ENCODE results near the gene IMP4.
A peak's percentile ranks its signal among the peaks of the same experiment; 100 is the strongest.

The IMP4 gene

DNA sequence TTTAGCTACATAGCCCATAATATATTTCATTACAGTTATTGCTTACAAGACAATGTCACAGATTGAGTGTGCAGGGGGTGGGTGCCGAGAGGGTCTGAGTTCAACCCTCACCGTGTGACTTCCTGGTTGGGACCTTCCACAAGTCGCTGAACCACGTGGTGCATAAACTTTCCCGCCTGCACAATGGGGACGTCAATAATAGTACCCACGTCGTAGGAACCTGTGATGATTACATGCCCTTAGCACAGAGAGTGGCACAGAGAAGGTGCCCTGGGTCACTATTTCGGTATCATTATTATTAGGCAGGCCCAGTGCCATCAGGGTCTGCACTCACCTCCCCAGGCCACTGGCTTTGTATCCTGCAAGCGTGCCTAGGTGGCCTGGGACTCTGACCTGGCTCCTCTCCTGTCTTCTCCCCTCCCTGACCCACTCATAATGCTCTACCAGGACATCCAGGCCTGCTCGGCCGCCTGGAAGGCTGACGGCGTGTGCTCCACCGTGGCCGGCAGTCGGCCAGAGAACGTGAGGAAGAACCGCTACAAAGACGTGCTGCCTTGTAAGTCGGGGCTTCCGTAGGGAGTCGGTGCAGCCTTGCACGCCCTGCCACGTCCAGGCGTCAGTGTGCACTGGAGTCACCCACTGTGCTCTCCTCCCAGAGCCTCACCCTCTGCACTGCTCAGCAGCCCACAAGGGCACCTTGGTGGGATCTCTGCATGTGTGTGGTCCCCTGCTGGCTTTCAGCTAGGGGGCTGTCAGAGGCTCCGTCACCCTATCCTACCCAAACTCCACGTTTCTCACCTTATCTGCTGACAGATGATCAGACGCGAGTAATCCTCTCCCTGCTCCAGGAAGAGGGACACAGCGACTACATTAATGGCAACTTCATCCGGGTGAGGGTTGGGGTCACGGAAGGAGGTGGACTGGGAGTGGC is 16.0 kb downstream of the IMP4 start:
- DNase-seq, result no peak

DNA sequence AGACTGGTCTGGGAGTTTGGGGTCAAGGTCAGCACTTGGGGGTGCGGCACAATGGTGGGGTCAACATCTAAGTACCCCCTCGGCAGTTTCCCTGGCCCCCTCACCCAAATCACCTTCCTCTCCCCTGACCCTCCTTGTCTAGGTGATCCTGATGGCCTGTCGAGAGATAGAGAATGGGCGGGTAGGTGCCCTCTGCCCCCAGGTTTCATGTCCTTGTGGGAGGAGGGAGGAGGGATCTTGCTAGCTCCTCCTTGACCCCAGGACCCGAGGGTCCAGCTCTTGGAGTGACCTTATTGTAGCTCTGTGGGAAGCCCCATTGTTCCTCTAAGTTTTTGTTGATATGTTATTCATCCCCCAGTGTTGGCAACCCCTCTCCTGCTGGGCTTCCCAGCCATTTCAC is 16.8 kb downstream of the IMP4 start:
- DNase-seq, result no peak

DNA sequence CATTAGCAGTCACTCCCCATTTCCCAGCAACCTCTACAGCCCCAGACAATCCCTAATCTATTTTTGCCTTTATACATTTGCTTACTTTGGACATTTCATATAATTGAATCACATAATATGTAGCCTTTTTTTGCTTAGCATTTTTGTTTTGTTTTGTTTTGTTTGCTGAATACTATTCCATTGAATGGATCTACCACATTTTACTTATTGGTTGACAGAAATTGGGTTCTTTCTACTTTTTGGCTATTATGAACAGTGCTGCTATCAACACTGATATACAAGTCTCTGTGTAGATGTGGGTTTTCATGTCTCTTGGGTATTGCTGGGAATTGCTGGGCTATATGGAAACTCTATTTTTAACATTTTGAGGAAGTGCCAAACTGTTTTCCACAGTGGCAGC is 20.8 kb downstream of the IMP4 start:
- DNase-seq, result no peak

DNA sequence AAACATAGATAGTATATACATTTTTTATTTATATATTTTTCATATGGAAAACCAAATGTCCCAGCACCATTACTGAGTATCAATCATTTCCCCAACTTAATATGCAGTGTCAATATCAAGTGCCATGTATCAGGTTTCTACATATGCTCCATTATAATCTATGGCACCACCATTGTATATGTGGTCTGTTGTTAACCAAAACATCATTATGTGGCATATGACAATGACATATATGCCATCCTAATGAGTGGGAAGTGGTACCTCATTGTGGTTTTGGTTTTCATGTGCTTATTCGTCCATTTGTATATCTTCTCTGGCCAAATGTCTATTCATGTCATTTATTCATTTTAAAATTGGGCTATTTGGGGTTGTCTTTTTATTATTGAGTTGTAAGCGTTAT is 22.4 kb downstream of the IMP4 start:
- no peak for DNase-seq

DNA sequence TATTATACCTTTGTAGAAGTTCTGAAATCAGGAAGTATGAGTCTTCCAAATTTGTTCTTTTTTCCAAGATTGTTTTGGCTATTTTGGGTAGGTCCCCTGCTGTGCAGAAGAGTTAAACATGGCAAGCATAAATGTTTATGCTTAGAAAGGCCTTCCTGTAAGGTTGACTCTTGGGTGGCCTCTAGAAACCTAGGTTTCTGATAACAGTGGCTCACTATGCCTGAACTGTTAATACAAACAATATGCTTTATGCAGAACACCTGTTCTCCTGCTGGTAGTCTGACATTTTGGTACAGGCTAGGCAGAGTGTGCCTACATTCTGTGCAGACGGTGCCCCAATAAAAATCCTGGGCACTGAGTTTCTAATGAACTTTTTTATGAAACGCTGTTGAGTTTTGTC is 23.3 kb downstream of the IMP4 start:
- no peak for DNase-seq

DNA sequence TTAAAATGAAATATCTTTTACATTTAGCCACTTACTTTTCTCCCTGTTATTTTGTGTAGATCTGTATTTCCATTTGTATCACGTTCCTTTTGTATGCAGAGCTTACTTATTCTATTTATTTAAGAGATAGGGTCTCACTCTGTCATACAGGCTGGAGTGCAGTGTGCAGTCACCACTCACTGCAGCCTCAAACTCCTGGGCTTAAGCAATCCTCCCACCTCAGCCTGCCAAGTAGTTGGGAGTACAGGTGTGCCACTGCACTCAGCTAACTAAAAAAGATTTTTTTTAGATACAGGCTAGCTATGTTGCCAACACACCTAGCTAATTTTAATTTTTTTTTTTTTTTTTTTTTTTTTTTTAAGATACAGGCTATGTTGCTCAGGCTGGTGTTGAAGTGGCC is 24.0 kb downstream of the IMP4 start:
- DNase-seq, result no peak

DNA sequence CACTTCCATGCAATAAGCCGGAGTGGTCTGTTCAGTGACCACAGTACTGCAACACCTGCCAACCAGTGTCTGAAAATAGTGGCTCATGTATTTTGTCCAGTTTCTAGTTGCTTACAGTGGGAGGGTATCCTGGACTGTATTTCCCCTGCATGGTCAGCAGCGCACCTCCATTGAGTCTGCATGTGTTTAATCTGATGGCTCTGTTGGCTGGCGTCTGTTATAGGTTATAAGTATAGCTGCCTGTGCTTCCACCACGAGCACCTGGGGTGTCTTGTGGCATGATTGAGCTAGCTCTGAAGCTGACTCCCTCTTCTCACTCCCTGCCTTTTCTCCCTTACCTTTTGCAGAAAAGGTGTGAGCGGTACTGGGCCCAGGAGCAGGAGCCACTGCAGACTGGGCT is 26.1 kb downstream of the IMP4 start:
- no peak for DNase-seq

DNA sequence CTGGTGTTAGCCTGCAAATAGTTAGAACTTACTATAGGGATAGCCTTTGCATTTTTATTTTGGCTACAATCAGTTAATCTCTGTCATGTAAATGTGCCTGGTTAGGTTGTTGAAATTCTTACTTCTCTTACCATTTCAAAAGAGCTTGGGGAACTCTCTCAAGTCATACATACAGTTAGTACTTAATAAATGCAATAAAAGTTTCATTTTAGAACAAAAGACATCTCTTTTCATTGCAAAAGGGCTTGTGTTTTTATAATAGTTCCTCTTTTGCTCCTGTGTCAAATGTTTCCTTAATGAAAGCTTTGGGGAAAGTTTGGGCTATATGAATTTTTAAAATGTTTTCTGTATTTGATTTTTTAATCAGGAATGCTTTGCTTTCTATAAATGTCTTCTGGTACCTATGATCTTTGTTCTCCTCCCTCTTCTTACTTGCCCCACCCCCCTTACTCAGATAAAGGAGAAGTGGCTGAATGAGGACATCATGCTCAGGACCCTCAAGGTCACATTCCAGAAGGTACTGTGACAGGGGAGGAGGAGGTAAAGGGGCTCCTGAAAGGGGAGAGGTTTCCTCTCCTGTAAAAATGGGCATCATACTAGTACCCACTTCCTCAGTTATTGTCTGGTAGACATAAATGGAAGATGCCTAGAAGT is 26.7 kb downstream of the IMP4 start:
- no peak for DNase-seq

DNA sequence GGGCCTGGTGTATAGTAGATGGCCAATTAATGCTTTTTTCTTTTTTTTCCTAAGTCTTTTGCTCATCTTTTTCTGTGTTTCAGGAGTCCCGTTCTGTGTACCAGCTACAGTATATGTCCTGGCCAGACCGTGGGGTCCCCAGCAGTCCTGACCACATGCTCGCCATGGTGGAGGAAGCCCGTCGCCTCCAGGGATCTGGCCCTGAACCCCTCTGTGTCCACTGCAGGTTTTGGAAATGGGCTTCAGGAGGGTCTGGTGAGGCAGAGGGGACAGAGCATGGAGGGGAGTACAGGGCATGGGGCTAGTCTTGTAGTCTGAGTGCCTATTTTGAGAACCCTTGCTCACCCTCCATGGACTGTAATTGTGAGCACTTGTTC is 27.3 kb downstream of the IMP4 start:
- DNase-seq, result no peak

DNA sequence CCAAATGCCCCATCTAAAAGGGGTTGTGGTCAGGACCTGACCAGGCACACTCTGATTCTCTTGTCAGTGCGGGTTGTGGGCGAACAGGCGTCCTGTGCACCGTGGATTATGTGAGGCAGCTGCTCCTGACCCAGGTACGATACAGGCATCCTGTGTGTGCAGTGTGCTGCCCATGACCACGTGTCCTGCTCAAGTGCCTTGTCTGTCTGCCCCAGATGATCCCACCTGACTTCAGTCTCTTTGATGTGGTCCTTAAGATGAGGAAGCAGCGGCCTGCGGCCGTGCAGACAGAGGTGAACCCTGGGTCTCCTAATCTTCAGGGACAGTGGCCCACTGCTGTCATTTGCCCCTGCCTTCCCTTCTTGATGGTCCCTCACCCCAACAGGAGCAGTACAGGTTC is 27.8 kb downstream of the IMP4 start:
- DNase-seq, result peak; percentile 76

DNA sequence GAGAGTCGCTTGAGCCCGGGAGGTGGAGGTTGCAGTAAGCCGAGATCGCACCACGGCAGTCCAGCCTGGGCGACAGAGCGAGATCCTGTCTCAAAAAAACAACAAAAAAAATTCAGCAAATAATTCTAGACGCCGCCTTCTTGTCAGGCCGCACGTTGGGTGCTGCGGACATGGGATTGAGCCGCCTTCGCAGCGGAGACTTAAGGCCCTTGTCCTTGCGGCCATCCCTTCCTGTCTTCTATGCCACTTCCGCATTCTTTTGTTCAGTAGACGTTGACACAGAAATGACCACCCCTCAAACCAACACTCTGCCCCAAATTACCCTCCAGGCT is 29.0 kb downstream of the IMP4 start:
- DNase-seq, result no peak

DNA sequence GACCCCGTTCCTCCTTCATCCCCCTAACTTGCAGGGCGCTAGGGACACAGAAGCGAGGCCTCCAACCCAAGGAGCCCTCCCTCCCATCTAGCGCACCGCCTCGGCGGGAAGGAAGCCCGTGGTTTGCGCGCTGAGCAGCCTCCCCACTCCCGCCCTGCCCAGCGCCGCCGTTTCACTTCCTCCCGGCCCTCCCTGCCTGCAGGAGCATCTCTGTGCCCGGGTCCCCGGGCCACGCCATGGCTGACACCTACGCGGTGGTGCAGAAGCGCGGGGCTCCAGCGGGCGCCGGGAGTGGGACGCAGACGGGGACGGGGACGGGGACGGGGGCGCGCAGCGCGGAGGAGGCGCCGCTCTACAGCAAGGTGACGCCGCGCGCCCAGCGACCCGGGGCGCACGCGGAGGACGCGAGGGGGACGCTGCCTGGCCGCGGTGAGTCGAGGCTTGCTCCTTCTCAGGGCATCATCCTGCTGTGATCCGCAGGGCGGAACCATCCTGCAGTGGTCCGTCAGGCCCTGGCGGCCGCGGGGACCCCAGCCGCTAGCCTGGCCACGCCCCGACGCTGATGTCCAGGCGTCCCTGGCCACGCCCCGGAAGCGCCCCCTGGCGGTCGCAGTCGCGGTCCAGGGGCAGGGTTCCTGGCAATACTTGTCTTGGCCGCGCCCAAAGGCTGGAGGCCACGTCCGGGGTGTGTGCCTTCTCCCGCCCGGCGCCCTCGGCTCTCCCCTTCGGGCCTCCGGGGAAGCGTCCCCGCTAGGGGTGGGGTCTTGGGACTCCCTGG is 29.5 kb downstream of the IMP4 start:
- peak; percentile 93 for DNase-seq

DNA sequence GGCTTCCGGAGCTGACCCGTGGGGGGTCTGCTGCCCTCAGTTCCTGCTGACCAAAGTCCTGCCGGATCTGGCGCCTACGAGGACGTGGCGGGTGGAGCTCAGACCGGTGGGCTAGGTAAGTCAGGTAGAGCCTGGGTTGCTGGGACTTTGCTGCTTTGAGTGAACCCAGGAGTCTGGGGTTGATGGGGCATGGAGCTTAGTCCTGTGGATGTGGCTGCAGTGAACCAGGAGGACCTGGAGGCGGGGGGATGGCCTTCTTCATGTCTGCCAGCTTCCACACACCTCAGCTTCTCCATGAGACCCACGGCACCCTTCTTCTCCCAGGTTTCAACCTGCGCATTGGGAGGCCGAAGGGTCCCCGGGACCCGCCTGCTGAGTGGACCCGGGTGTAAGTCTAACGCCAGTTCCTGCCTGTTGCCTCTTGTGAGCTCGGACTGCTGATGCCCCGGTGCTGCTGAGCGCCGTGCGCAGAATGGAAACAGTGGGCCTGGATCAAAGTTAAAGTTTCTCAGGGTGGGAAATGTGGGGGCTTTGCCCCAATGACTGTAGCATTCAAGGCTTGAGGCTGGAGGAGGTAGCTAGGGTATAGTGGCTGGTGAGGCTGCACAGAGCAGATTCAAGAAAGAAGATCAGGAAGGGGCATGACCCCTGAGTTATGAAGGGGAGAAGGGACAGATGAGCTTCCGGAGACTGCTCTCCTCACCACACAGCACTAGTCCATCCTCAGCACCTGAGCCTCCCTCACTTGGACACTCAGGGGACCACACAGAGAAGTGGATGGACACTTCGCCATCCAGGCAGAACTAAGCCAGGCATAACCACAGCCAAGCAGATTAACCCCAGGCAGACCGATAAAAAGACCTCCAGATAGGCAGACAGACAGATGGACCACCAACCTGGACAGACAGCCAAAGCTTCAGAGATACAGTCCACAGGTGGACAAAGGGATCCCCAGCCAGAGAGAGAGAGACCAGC is 30.4 kb downstream of the IMP4 start:
- DNase-seq, result no peak

DNA sequence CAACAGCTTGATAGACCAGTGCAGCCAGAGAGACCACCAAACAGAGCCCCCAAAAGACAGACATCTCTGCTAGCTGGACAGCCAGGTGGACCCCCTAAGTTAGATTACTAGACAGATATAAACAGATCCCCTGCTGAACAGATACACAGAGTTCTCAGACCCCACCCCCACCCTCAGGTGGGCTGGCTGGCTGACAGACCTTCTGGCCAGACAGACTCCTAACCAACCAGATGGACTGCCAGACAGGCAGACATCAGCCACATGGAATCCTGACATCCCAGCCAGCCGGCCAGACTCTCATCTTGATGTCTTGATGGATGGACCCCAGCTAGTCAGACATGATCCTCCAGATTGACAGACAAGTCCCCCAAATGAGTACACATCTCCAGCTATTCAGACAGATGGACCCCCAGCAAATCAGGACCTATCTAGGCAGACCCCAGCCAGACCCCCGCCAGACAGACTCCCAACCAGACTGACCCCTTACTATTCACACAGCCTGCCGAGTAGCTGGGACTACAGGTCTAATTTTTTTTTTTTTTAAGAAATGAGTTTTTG is 31.2 kb downstream of the IMP4 start:
- DNase-seq, result no peak

DNA sequence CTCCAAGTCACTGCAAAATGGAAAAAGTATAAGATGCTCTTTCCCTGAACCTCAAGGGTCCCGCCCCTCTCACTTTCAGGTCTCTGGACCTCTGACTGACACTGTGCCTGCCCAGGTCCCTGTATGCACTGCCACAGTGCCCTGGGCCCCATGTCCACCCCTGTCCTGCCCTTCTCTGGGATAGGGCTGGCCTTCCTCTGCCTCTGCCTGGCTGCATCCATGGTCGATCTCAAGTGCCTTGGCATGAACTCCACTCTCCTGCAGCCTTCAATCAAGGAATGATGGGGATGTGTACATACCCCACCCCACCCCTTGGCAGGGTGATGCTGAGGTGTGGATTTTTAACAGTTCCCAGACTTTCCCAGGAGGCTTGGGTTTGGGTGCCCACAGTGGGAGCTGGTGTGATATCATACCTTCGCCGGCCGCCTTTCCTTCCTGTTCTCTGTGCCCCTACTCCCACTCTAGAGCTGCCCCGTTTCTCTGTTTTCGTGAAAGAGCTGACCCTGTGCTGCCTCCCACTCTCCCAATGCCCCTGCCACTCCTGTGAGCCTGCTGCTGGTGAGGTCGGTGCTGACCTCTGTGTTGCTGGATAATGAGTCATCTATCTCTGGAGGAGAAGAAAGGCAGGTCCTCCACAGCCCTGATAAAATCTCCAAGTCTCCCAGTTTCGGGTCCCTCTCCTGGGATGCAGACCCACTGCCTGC is 32.0 kb downstream of the IMP4 start:
- no peak for DNase-seq

DNA sequence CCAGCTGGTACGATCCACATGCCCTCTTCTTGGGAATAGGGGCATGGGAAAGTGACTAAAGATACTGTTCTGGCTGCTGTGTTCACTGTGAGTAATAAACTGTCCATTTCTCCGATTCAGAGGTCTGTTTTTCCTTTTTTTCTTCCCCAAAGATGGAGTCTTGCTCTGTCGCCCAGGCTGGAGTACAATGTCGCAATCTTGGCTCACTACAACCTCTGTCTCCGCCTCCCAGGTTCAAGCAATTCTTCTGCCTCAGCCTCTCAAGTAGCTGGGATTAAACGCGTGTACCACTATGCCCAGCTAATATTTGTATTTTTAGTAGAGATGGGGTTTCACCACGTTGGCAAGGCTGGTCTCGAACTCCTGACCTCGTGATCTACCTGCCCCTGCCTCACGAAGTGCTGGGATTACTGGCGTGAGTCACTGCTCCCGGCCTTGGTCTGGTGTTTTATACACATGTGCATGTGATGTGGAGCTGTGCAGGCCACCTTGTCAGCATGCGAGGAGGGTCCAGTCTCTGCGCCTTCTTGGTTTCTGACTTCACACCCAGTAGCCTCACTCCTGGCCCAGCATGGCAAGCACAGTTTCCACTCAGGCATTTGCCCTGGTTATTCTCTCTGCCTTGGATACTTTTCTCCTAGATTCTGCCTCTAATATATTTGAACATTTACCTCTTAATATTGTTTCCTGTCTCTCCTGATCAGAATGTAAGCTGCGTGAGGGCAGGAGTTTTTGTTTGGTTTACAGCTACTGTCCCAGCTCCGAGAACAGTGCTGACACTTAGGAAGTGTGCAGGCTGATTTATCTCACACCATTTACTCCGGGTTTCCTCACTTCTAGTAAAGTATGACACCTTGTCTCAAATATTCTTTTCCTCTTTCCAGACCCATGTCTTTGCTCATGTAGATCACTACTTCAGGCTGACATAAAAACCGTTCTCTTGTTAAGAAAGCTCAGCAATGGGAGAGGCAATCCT is 32.9 kb downstream of the IMP4 start:
- no peak for DNase-seq

DNA sequence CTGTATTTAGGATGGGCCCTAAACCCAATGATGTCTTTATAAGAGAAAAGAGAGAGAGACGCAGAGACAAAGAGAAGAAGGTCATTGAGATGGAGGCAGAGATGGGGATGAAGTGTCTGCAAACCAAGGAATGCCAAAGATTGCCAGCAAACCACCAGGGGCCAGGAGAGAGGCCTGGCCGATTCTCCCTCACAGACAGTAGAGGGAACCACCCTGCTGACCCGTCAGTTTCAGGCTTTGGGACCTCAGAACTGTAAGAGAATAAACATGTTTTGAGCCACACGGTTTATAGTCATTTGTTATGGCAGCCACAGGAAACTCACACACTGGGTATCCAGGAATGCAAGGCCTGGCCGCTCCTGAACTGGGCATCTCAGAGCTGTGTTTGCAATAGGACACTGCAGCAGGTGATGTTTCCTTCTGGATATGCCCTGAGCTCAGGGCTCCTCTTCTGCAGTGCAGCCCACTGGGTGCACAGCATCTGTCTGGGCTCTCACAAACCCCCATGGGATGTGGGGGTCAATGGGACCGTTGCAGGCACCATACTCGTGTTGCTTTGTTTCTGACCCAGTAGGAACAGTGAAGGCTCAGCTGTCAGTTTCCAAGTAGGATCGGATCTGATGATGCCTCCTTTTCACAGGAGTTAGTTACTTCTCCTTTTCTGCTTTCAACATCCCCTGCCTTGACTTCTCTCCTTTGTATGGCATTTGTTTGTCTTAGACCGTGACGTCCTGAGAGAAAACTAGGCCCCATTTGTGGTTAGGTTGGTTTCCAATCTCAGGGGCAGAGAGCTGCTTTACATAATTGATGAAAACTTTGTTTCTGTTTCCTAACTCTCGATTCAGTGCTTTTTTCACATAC is 34.0 kb downstream of the IMP4 start:
- no peak for DNase-seq

DNA sequence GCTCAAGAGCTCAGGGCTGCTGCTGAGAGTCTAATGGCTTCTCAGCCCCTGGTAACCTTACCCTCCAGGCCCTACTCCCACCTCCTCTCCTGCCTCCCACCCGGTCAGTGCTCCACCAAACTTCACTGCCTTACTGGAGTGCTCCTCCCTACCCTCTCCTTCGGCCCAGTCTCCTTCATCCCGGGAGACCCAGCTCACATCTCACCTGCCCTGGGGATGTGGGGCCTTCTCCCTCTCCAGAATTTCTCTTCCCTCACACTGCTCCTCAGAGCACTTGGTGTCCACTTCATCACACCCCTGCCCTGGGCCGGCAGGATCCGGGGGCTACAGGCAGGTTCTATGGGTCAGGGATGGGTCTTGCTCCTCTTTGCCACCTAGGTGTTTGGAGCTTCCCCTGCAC is 34.8 kb downstream of the IMP4 start:
- no peak for DNase-seq

DNA sequence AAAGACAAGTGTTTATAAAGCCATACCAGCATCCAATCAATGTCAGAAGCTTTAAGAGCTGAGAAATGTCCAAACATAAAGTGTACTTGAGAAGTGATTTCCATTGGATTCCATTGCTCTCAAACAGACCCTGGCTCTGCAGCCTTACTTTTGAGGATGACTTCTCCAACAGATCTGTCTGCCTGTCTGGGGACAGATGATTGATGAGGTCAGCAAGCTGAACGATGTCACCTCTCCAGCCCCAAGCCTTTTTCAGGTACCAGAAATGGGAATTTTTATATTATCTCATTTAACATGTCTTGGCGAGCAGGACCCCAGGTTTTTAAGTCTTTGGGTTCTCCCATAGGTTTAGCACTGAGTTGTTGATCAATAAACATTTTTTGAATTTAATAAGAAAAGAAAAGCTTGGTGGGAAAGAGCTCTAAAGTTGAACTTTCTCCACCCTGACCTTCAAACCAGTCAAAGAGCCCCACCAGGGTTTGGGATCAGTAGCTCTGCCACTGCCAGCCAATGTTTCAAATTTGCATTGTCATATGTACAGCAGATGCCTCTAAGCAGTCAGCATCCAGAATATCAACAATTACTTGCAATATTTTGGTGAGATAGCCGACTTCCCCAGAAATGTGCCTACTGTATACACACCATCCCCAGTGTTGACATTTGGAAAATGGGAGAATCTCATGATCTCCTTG is 35.7 kb downstream of the IMP4 start:
- no peak for DNase-seq

All from activated CD8-positive, alpha-beta memory T cell treated with anti-CD3 and anti-CD28 coated beads for 24 hours (primary cell).